Caki2 (cell line): ENCODE measurements around the gene CITED4. TPM values are rescaled to one million over a fixed set of nuclear protein-coding genes. Genes with fewer than 3 reads are reported as not detected.

Experiments
- DNase-seq: peaks from one replicate; pipeline ENCODE4 v3.0.0-alpha.2; 2015; ENCODE audit warnings: low read depth
- in situ Hi-C: cut with HindIII; loops from 2 replicates; pipeline ENCODE4 v1.10.0; 2016; ENCODE audit warnings: low sequenced_read_pairs, low pct_unique_long_range_greater_than_20kb, mixed read lengths
- total RNA-seq: library from RNA; depleted of rRNA; stranded (reverse); fragments of >200 nt; shearing (Covaris generic); gene quantifications from 2 replicates; pipeline ENCODE4 v1.2.3, GENCODE V29; 2014; ENCODE audit warnings: low replicate concordance

Gene CITED4
- total RNA-seq, 1 experiment from 2014 or later: 10.6 TPM

DNA sequence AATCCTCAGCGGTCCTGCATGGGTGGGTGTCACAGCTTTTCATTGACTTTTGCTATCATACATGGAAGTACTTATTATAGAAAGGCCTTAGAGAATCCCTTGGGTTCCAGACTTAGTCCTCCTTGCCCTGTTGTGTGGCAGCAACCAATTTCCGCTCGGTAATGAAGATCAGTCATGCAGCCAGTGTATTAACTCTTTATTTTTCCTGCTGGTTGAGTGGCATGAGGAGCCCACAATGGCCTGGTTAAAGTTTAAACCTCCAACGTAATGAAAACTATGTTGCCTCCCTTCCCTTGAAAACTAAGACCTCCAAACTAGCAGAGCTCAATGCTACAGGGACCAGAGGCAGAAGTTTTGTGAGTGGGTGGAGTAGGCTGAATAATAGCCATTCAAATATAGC is 20.0 kb downstream of the CITED4 start:
- in situ Hi-C loops: no loop called here
- DNase-seq: no peak

DNA sequence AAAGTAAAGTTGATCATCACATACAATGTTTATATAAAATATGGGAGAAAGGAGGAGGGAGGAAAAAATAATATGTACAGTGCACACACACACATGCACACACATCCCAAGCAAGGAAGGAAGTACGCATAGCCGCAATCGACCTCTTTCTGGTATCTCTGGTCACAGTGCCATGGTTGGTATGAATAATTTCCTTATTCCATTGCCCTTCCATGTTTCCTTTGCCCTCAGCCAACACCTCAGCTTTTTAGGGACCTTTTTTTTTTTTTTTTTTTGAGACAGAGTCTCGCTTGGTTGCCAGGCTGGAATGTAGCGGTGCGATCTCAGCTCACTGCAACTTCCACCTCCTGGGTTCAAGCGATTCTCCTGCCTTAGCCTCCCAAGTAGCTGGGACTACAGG is 20.6 kb downstream of the CITED4 start:
- in situ Hi-C loops: no loop called here
- DNase-seq: no peak

DNA sequence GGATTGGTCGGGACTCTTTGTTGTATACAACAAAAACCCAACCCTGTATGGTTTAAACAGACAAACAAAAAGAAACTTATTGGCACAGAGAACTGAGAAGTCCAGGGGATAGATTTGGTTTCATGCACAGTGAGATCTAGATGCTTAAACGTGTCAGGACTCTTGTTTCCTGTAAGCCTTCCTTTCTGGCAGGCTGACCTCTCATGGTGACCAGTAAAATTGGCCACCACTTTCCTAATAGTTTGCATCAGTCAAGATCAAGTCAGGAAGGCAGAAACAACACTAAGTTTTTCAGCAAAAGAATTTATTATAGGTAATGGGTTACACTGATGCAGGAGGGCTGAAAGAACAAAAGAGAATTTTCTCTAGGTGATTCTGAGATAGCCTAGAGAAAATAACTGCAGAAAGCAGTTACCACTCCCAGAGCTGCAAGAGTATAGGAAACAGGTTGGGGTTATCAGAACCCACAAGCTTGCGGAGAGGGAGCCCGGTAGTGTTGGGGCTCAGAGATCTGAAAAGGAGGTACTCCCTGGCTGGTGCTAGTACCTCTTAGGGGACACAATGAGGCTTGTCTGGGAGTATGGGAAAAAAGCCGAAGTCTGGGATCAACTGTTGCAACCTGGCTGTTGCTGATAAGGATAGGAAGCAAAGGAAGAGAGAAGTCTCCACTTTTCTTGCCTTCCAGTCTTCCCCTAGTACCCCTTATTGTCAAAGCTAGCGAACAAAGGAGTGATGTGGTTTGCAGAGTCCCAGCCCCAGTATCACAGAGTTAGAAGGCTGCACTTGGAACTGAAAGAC is 21.4 kb downstream of the CITED4 start:
- in situ Hi-C loops: no loop called here
- no peak for DNase-seq

DNA sequence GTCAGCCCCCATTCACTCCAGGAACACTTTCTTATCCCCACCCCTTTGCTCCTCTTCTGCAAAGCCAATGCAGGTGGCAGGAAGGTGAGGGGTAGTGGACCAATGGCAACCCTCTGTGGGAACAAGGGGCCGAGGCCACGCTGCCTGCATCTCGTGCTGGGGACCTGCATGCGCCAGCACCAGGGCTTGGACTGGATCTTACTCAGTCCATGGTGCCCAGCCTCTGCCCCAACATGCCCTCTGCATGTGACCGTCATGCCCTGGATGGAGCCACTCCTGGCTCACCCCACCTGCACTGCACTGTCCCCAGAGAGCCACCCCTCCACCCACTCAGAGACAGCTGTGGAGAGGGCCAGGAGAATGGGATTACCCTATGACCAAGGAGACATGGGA is 22.2 kb downstream of the CITED4 start:
- no peak for DNase-seq
- in situ Hi-C loops: no loop called here

GRCh38 chr1:40838980-40839942 is 22.9 kb downstream of the CITED4 start:
- DNase-seq: no peak
- in situ Hi-C loops: no loop called here

GRCh38 chr1:40838045-40838979 is 23.9 kb downstream of the CITED4 start:
- DNase-seq: no peak
- in situ Hi-C loops: no loop called here

DNA sequence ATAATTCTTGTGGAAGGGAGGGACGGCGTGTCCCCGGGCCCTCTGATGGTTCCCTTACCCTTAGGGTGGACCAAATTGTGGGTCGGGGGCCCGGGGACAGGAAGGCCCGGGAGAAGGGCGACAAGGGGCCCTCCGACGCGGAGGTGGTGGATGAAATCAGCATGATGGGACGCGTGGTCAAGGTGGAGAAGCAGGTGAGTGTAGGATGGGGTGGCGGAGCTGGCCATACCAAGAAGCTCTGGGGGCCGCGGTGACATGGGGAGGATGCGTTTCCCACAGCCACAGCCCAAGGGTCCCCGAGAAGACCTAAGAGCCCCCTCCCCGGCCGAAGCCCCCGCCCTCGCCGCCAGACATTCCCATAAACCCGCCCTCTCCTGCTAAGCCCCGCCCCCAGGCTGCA is 24.6 kb downstream of the CITED4 start:
- DNase-seq: no peak
- in situ Hi-C loops: no loop called here

- no peak for DNase-seq
- in situ Hi-C loops: no loop called here
These were observed 25.9 kb downstream of the CITED4 start for GRCh38 chr1:40836283-40836682.

- in situ Hi-C loops: no loop called here
- DNase-seq: no peak
These were observed 27.1 kb downstream of the CITED4 start for GRCh38 chr1:40834968-40835545.

GRCh38 chr1:40833979-40834378 is 28.2 kb downstream of the CITED4 start:
- in situ Hi-C loops: no loop called here
- no peak for DNase-seq

- no peak for DNase-seq
- in situ Hi-C loops: no loop called here
These were observed 31.0 kb downstream of the CITED4 start for GRCh38 chr1:40831001-40831732.

DNA sequence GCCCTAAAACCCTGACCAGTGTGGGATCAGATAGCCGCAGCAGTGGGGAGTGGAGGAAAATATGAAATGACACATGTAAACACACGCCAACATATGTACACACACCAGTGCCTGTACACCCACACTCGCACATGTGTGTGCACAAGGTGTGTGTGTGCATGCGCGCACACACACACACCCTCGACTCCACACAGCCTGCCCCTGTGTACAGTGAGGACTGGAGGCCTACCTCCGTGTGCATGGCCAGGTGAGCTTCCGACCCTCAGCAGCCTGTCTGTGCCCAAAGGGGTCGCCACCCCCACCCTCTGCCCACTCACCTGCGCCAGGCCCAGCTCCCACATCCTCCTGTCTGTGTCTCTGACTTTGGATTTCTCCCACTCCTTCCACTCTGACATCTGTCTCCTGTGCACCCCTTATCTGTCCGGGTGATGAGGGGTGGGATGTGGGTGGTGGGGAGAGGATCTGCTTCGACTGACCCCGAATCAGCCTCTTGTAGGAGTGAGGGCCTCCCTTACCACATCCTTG is 31.7 kb downstream of the CITED4 start:
- DNase-seq: no peak
- in situ Hi-C loops: no loop called here

DNA sequence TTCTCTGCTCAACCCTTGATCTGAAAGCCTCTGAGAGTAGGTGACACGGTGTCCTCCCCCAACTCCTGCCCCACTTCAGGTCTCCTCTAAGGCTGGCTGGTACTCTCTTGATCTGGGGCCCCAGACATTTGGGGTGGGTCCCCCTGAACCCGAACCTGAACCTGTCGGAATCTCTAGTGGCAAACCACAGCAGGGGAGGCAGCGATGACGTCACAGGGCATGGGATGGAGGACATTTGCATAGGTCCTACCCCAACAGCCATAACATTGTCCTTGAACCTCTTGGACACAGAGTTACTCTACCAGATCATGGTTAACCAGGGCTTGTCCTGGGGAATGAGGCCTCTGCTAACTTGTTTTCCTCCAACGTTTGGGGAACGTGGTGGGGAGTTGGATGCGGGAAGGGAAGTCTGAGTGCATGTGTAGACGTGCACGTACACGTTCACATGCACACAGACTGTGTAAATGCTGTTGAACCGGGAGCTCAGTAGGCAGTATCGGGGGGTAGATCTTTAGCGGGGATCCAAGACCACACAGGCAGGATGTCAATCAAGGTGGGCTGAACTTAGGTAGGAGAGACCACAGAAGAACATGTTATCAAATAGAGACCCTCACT is 32.4 kb downstream of the CITED4 start:
- no peak for DNase-seq
- in situ Hi-C loops: no loop called here

GRCh38 chr1:40825996-40826395 is 36.2 kb downstream of the CITED4 start:
- in situ Hi-C loops: no loop called here
- no peak for DNase-seq

DNA sequence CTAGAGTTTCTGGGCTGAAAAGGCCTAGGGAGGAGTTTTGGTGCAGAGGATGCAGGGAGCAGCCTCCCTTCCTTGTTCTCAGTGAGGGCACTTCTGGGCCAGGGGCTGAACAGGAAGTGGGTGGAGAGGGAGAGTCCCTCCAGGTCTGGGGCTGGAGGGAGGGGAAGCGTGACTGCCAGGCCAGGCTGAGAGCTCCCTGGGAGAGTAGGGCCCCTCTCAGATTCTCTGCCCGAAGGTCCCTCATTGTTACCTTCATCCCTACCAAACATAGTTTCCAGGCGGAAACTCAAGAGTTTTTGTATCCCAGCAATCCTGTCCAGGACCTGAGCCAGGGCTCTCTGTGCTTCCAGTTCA is 36.8 kb downstream of the CITED4 start:
- no peak for DNase-seq
- in situ Hi-C loops: no loop called here

DNA sequence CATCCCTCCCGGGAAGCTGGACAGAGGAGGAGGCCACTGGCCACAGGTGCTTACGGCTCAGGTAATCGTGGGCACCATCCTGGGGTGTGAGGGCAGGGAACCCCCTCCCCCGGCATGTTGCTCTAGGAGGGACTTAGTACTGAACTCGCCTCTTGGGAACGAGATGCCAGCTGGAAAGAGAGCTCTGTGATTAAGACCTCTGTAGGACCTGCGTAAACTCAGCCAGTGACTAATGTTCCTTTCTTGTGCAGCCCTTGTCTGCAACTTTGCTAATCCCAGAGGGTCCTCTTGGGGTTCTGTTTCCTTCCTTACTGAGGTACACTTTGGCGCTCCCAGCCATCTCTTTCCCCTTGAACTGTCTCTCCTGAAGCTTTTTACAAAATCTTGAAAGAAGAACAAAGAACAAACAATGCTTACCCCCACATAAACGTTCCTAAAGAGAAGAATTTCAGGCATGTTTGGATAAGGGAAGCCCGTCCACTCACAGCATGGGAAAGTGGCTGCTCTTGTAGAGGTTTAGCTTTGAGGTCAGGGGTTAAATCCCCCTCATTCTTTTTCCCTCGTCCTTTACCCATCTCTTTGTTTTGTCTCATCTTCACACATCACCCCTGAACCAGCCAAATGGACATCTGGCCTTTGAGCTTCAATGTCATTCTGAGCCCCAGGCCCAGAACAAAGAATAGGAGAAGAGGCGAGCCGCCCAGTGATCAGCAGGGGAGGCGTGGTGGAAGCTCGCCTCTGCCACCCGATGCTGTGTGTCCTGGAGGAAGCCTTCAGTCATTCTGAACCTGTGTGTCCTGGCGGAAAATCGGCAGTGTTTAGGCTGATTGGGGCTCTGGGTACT is 37.4 kb downstream of the CITED4 start:
- DNase-seq: no peak
- in situ Hi-C loops: no loop called here
